BJ (cell line): Measurements from ENCODE around the gene FSTL4. TPM values are rescaled to one million over a fixed set of nuclear protein-coding genes. Genes with fewer than 3 reads are reported as not detected.

ENCODE experiments used
- CTCF ChIA-PET: fragments of 350-600 bp; formaldehyde crosslinking; extraction: SDS; loops from one replicate; lab custom pipeline; 2021; ENCODE audit warnings: antibody characterized with exemption, inconsistent platforms; lab: Yijun Ruan, JAX
- POLR2A ChIA-PET: fragments of 300-600 bp; sonication (Branson Sonifier 250); formaldehyde crosslinking; extraction: SDS; loops from one replicate; lab custom pipeline; 2021; ENCODE audit warnings: antibody characterized with exemption; lab: Charles Lee
- DNase-seq: peaks from one replicate; pipeline ENCODE4 v3.0.0-alpha.2; 2011; ENCODE audit warnings: low read depth
- H3K27me3 ChIP-seq: 2 replicates; pipeline ENCODE4 v1.6.0; 2011; ENCODE audit warnings: low read length; ENCODE audit not compliant: control insufficient read depth, insufficient read depth
- H3K36me3 ChIP-seq: 2 replicates; pipeline ENCODE4 v1.5.1; 2011; ENCODE audit warnings: low read length; ENCODE audit not compliant: control insufficient read depth, insufficient read depth
- H3K4me3 ChIP-seq: 2 replicates; pipeline ENCODE4 v1.5.1; 2011; ENCODE audit warnings: low read depth, mild to moderate bottlenecking, control low read depth, low read length
- polyA plus RNA-seq: library from polyadenylated mRNA; depleted of rRNA; stranded (reverse); fragments of >200 nt; gene quantifications from 2 replicates; pipeline ENCODE4 v1.2.3, GENCODE V29; 2011
- TF ChIP-seq, protein P1 (sequence below): IDR thresholded peaks from 2 replicates; pipeline ENCODE4 v1.5.1; 2011; ENCODE audit warnings: low read depth, mild to moderate bottlenecking, control low read depth, inconsistent platforms, low read length, moderate library complexity; ENCODE audit not compliant: insufficient read depth

The FSTL4 gene
- polyA plus RNA-seq, 1 experiment = not detected

DNA sequence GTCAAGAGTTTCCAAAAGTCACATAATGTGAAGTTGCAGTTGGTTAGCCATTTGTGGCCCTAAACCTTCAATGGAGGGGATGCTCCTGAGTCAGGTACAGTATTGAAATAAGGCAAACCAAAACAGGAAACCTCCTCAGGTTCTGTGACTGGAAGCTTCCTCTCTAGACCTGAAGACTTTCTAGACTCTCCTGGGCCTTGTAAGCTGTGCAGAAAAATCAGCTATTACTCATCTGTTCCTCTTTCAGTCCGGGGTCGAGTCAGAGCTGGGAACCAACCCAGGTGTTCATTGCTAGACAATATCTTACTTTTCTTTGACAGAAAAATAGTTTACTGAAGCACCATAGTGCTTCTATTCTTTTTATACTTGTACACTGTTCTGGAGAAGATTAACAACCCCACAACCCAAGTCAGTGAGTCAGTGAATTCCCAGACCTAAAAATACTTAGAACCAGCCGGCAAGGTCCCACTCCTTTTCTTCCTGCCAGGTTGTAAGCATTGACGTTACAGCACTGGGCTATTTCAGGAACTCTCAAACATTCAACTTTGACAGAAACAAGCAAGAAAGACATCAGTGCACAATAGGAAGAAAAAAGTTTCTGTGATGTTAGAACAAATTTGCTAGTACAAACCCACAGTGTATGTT is 47.3 kb downstream of the FSTL4 start:
- no peaks in the 10 kb centered on the region for H3K27me3 ChIP-seq
- ChIA-PET CTCF (interaction anchor here (0.5 to 1.4 kb wide), 2 partner anchors 12 to 26 kb away, joined by 3 to 5 read pairs; no protein-coding TSS in a partner anchor), POLR2A (no interaction called here)
- TF ChIP-seq, protein P1, sequence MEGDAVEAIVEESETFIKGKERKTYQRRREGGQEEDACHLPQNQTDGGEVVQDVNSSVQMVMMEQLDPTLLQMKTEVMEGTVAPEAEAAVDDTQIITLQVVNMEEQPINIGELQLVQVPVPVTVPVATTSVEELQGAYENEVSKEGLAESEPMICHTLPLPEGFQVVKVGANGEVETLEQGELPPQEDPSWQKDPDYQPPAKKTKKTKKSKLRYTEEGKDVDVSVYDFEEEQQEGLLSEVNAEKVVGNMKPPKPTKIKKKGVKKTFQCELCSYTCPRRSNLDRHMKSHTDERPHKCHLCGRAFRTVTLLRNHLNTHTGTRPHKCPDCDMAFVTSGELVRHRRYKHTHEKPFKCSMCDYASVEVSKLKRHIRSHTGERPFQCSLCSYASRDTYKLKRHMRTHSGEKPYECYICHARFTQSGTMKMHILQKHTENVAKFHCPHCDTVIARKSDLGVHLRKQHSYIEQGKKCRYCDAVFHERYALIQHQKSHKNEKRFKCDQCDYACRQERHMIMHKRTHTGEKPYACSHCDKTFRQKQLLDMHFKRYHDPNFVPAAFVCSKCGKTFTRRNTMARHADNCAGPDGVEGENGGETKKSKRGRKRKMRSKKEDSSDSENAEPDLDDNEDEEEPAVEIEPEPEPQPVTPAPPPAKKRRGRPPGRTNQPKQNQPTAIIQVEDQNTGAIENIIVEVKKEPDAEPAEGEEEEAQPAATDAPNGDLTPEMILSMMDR = no peak
- H3K4me3 ChIP-seq = no peak overlapping the region
- no peaks in the 10 kb centered on the region for H3K36me3 ChIP-seq
- DNase-seq = no peak

DNA sequence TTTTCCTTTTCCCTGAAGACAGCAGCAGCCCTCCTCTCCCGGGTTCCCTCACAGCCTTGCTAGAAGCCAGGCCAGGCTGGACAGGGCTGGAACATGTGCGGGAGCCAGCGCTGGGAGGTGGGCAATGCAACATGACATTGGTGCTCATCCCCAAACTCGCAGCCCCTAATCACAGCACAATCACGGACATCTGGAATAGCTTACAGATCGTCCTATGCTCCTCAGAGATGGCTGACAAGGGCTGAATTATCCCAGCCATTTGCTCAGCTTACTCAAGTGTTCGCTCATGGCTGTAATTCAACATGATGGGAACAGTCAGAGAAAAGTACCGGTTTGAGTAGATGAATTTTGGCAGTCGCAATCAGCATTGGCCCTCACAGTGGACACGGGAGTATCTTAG is 49.8 kb downstream of the FSTL4 start:
- ChIA-PET CTCF (no interaction called here), POLR2A (no interaction called here)
- Histone ChIP-seq H3K4me3 (no peak overlapping the region), H3K36me3 (no peaks in the 10 kb centered on the region), H3K27me3 (no peaks in the 10 kb centered on the region; the same call in 1 of the 2 replicates)
- TF ChIP-seq, protein P1 = no peak
- no peak for DNase-seq

DNA sequence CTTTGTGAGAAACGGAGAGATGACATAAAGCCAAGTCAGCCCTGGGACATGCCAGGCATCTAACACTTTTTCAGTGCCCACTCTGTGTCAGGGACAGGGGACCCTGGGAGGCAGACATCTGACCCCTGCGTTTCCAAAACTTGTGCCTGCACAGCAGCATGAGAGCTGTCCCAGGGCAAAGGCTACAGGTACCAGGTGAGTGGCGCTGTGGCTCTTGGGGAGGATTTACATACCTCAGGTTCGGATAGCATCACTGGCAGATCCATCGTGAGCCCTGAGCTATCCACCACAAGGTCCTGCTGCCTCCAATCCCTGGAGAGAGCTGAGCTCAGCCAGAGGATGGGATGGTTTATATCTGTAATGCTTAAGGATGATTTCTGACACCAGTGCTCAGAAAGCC is 52.4 kb downstream of the FSTL4 start:
- DNase-seq = no peak
- ChIA-PET CTCF (no interaction called here), POLR2A (no interaction called here)
- Histone ChIP-seq H3K27me3 (no peaks in the 10 kb centered on the region; the same call in 1 of the 2 replicates), H3K36me3 (no peaks in the 10 kb centered on the region), H3K4me3 (no peak overlapping the region)
- TF ChIP-seq, protein P1 = no peak

DNA sequence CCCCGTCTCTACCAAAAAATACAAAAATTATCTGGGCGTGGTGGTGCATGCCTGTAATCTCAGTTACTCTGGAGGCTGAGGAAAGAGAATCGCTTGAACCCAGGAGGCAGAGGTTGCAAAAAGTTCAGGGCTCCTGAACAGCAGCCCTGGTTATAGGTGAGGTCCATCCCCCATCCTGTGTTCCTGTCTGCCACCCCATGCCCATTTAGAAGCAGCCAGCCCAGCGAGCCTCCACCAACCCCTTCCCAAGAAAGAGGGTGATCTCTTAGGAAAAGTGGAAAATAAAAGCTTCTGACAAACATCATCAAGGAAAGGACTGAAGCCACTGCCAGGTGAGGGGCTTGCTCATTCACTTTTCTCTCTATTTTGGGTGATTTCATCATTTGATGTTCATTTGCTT is 55.8 kb downstream of the FSTL4 start:
- H3K36me3 ChIP-seq = no peaks in the 10 kb centered on the region
- CTCF ChIA-PET = no interaction called here
- no peak for DNase-seq
- TF ChIP-seq, protein P1 = no peak
- POLR2A ChIA-PET = no interaction called here
- peaks cover 1% of the 10 kb centered on the region; the same call in 1 of the 2 replicates for H3K27me3 ChIP-seq
- no peak overlapping the region for H3K4me3 ChIP-seq

DNA sequence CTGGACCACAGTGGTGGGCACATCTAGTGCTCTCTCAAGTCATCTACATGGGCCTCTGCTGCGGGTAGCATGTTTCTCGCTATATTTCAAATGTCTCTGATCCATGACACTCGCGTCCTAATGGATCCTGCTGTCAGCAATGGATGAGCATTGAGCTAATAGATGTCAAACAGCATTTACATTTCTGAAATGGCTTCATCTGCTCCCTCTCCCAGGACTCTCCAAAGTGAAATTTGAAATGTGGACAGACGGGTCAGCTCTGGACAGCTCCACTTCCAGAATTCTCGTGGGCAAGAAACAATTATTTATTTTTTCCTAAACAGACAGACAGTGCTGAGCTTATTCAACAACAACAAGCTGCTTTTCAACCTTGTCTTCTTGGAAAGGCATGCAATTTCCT is 58.1 kb downstream of the FSTL4 start:
- TF ChIP-seq, protein P1 = no peak
- CTCF ChIA-PET = interaction anchor here (1.0 to 2.9 kb wide), 2 partner anchors 10 to 315 kb away, joined by 3 to 14 read pairs; no protein-coding TSS in a partner anchor
- peaks cover 1% of the 10 kb centered on the region; the same call in 1 of the 2 replicates for H3K27me3 ChIP-seq
- H3K36me3 ChIP-seq = no peaks in the 10 kb centered on the region
- H3K4me3 ChIP-seq = no peak overlapping the region
- POLR2A ChIA-PET = no interaction called here
- no peak for DNase-seq
